Measurements from ENCODE around the gene LAMP2. TPM values are rescaled to one million over a fixed set of nuclear protein-coding genes. Genes with fewer than 3 reads are reported as not detected.
"Not testable (repeated sequence)": the region's sequence is repeated elsewhere in the genome, so short reads cannot be mapped to it uniquely, and the experiment has no call there.

Gene LAMP2
- 127 and 128 TPM in 2 replicates for total RNA-seq (2014; rRNA removed; shearing (Covaris generic); ENCODE audit: low replicate concordance)

- in situ Hi-C loops (cut with HindIII; ENCODE audit: low pct_unique_long_range_greater_than_20kb, low sequenced_read_pairs): no loop called here
- peak; percentile 82 for DNase-seq (ENCODE audit: low read depth)
These were observed at the start of gene LAMP2 for GRCh38 chrX:120468825-120469525. TSS of gene LAMP2 (minus strand) at chrX:120469296. CDS start at chrX:120469169, 127 bp downstream.

GRCh38 chrX:120517936-120518335, 48.8 kb upstream of the LAMP2 start:
- peak; percentile 71 for DNase-seq (ENCODE audit: low read depth)
- in situ Hi-C loops (cut with HindIII; ENCODE audit: low pct_unique_long_range_greater_than_20kb, low sequenced_read_pairs): no loop called here

- DNase-seq (ENCODE audit: low read depth): peak; percentile 31
- in situ Hi-C loops (cut with HindIII; ENCODE audit: low pct_unique_long_range_greater_than_20kb, low sequenced_read_pairs): no loop called here
These were observed 45.1 kb upstream of the LAMP2 start for GRCh38 chrX:120514236-120514635.

GRCh38 chrX:120512627-120513026, 43.5 kb upstream of the LAMP2 start:
- DNase-seq (ENCODE audit: low read depth): peak; percentile 10
- in situ Hi-C loops (cut with HindIII; ENCODE audit: low pct_unique_long_range_greater_than_20kb, low sequenced_read_pairs): no loop called here

GRCh38 chrX:120512222-120512621, 43.1 kb upstream of the LAMP2 start:
- DNase-seq (ENCODE audit: low read depth): no peak
- in situ Hi-C loops (cut with HindIII; ENCODE audit: low pct_unique_long_range_greater_than_20kb, low sequenced_read_pairs): no loop called here

GRCh38 chrX:120504569-120504968, 35.5 kb upstream of the LAMP2 start:
- DNase-seq (ENCODE audit: low read depth): no peak
- in situ Hi-C loops (cut with HindIII; ENCODE audit: low pct_unique_long_range_greater_than_20kb, low sequenced_read_pairs): no loop called here

- in situ Hi-C loops (cut with HindIII; ENCODE audit: low pct_unique_long_range_greater_than_20kb, low sequenced_read_pairs): no loop called here
- DNase-seq (ENCODE audit: low read depth): no peak
These were observed 30.4 kb upstream of the LAMP2 start for GRCh38 chrX:120499301-120500072.

GRCh38 chrX:120490119-120490518, 21.0 kb upstream of the LAMP2 start:
- in situ Hi-C loops (cut with HindIII; ENCODE audit: low pct_unique_long_range_greater_than_20kb, low sequenced_read_pairs); DNase-seq (ENCODE audit: low read depth): not testable (repeated sequence)

- in situ Hi-C loops (cut with HindIII; ENCODE audit: low pct_unique_long_range_greater_than_20kb, low sequenced_read_pairs): no loop called here
These were observed 17.7 kb upstream of the LAMP2 start for GRCh38 chrX:120486786-120487185.

GRCh38 chrX:120485638-120486520, 16.8 kb upstream of the LAMP2 start:
- in situ Hi-C loops (cut with HindIII; ENCODE audit: low pct_unique_long_range_greater_than_20kb, low sequenced_read_pairs): no loop called here

More at GRCh38 chrX:120486786-120487185, 17.7 kb upstream of the LAMP2 start:
- DNase-seq (ENCODE audit: low read depth): peak; percentile 60

GRCh38 chrX:120485315-120485637, 16.2 kb upstream of the LAMP2 start:
- in situ Hi-C loops (cut with HindIII; ENCODE audit: low pct_unique_long_range_greater_than_20kb, low sequenced_read_pairs): no loop called here
- DNase-seq (ENCODE audit: low read depth): no peak

More at GRCh38 chrX:120485638-120486520, 16.8 kb upstream of the LAMP2 start:
- peak; percentile 90 for DNase-seq (ENCODE audit: low read depth)

- in situ Hi-C loops (cut with HindIII; ENCODE audit: low pct_unique_long_range_greater_than_20kb, low sequenced_read_pairs): no loop called here
- peak; percentile 86 for DNase-seq (ENCODE audit: low read depth)
These were observed 8.4 kb upstream of the LAMP2 start for GRCh38 chrX:120477453-120477852.

- no peak for DNase-seq (ENCODE audit: low read depth)
- in situ Hi-C loops (cut with HindIII; ENCODE audit: low pct_unique_long_range_greater_than_20kb, low sequenced_read_pairs): no loop called here
These were observed 7.6 kb upstream of the LAMP2 start for GRCh38 chrX:120476714-120477113.

GRCh38 chrX:120475447-120475846, 6.4 kb upstream of the LAMP2 start:
- in situ Hi-C loops (cut with HindIII; ENCODE audit: low pct_unique_long_range_greater_than_20kb, low sequenced_read_pairs); DNase-seq (ENCODE audit: low read depth): not testable (repeated sequence)

- DNase-seq (ENCODE audit: low read depth): no peak
- in situ Hi-C loops (cut with HindIII; ENCODE audit: low pct_unique_long_range_greater_than_20kb, low sequenced_read_pairs): no loop called here
These were observed 5.0 kb upstream of the LAMP2 start for GRCh38 chrX:120474085-120474484.

GRCh38 chrX:120469657-120470056, 561 bp upstream of the LAMP2 start:
- in situ Hi-C loops (cut with HindIII; ENCODE audit: low pct_unique_long_range_greater_than_20kb, low sequenced_read_pairs): not testable (repeated sequence)

GRCh38 chrX:120468479-120468824, 644 bp downstream of the LAMP2 start:
- in situ Hi-C loops (cut with HindIII; ENCODE audit: low pct_unique_long_range_greater_than_20kb, low sequenced_read_pairs): no loop called here
- no peak for DNase-seq (ENCODE audit: low read depth)

More at GRCh38 chrX:120469657-120470056, 561 bp upstream of the LAMP2 start:
- DNase-seq (ENCODE audit: low read depth): not testable (repeated sequence)

GRCh38 chrX:120468071-120468470, 1.0 kb downstream of the LAMP2 start:
- DNase-seq (ENCODE audit: low read depth): no peak
- in situ Hi-C loops (cut with HindIII; ENCODE audit: low pct_unique_long_range_greater_than_20kb, low sequenced_read_pairs): no loop called here

- no peak for DNase-seq (ENCODE audit: low read depth)
- in situ Hi-C loops (cut with HindIII; ENCODE audit: low pct_unique_long_range_greater_than_20kb, low sequenced_read_pairs): no loop called here
These were observed 4.7 kb downstream of the LAMP2 start for GRCh38 chrX:120464411-120464810.

All from Caki2 (cell line).